Measurements from ENCODE around the gene RASGRP4.
"Not testable (repeated sequence)": the region's sequence is repeated elsewhere in the genome, so short reads cannot be mapped to it uniquely, and the experiment has no call there.

Gene RASGRP4

DNA sequence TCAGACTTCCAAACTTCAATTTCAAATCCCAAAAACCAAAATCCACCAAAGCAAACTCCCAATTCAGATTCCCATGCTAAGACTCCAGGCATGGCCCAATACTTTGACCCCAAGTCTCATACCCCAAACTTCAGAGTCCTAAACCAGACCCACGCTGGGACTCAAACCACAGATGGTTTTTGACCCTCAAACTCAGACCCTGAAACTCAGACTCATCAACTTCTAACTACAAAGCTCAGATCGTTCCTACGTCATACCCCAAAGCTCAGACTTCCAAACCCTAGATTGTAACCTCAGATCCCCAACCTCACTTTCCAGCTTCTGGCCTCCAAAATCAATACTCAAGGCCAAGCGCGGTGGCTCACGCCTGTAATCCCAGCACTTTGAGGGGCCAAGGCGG lies 19.3 kb upstream of the RASGRP4 start:
- no peak for DNase-seq

DNA sequence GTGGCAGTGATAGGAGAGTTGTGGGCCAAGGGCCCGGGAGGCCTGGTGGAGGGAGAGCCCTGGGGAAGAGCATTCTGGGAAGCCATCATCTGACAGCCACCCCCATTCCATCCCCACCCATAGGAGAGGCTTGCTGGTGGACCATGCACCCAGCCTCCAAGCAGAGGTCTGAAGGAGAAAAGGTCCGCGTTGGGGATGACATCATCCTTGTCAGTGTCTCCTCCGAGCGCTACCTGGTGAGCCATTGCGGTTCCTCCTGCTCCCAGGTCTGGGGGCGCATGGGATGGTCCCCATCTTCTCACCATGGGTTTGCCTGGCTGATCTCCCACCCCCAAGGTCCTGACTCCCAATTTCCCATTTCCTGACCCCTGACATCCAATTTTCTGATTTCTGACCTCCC lies 18.0 kb upstream of the RASGRP4 start:
- DNase-seq = no peak

DNA sequence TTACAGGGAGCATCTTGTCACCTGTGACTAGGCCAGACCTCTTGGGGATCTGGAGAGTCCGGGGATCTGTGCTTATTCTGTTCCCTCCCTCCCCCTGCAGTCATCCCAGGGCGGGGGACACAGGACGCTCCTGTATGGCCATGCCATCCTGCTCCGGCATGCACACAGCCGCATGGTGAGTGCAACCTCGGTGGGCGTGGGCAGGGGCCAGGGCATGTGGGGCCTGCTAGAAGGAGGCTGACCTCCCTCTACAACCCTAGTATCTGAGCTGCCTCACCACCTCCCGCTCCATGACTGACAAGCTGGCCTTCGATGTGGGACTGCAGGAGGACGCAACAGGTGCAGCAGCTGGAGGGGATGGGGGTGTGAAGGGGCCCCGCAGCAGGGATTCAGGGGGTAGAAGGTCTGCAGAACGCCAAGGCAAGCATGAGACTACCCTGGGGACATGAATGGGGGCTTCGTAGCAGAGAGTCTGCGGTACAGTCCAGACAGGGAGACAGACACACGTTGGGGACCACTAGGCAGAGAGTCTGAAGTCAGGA lies 17.5 kb upstream of the RASGRP4 start:
- no peak for DNase-seq

DNA sequence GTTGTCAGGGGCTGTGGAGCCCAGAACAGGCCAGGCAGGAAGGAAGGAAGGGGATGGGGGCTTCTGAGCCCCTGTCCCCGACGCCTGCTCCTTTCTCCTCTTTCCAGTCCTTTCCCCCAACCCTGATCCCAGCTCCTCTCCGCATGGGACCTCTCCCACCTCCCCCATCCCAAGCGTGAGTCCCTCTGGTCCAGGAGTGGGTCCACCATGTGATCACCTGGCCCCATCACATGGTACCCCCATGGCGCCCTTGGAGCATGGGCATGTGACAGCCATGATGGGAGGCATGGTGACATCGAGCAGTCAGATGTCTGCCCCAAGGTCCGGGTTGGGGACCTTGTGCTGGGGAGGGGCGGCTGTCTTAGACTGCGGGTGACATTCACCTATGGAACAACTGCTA lies 16.7 kb upstream of the RASGRP4 start:
- DNase-seq = no peak

DNA sequence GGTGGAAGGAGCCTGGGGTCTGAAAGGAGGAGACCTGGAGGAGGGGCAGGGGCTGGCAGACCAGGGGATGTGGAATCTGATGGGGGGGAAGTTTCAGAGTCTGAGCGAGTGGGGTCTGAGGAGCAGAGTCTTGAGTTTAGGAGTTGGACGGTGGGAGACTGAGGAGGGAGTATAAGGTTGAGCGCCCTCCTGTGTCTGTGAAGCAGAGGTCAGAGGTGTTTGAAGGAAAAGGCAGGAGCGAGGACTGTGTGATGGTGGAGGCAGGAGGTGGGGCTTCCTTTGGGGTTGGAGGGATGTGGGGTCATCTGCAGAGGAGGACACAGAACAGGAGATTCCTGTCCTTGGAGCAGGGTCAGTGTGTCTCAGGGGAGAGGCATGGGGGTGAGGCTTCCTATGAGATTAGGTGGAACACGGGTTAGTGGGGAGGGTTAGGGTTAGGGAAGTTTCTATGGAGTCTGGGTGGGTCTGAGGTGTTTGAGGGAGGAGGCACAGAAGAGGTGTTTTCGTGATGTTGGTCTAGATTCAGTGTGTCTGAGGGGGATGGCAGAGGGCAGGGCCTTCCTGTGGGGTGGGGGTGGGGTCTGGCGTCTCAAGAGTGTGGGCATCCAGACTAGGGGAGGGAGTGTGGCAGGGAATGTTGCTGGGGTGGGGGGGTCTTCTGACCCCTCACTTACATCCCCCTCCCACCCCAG lies 15.8 kb upstream of the RASGRP4 start:
- no peak for DNase-seq

DNA sequence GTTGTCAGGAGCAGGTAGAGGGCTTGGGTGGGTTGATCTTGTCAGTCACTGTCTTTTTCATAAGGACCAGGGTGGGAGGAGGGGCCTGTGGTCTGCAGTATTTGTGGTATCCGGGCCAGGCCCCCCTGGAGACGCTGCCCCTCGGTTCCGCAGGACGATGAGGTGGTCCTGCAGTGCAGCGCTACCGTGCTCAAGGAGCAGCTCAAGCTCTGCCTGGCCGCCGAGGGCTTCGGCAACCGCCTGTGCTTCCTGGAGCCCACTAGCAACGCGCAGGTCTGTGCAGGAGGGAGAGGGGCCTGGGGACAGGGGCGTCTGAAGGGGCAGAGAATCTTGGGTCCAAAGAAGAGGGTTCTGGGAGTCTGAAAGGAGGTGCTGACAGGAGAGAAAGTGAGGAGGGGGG lies 14.6 kb upstream of the RASGRP4 start:
- DNase-seq = no peak

DNA sequence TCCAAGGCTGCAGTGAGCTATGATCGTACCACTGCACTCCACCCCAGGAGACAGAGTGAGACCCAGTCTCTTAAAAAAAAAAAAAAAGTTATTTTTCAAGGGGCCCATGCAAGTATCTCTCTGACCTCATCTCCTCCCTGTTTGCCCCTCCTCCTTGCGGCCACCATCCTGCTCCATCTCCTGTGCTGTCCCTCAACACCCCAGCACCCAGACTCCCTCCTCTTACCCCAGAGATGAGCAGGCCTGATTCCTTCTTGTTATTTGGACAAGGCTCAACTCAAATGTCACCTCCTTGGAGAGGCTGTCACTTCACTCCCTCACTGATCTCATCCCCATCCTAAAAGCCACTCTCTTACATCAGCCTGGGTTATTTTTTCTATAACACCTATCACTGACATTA lies 11.9 kb upstream of the RASGRP4 start:
- DNase-seq = no peak

DNA sequence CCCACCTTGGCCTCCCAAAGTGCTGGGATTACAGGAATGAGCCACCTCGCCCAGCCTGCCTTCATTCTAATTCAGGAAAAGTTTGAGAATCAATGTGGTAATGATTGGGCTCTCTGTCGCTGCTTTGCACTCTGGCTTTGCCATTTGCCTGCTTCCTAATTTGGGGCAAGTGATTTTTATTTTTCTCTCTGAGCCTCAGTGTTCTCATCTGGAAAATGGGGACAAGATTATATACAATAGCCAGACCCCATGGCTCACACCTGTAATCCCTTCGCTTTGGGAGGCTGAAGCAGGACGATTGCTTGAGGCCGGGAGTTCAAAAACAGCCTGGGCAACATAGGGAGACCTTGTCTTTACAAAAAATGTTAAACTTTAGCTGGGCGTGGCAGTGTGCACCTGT lies 11.3 kb upstream of the RASGRP4 start:
- no peak for DNase-seq

DNA sequence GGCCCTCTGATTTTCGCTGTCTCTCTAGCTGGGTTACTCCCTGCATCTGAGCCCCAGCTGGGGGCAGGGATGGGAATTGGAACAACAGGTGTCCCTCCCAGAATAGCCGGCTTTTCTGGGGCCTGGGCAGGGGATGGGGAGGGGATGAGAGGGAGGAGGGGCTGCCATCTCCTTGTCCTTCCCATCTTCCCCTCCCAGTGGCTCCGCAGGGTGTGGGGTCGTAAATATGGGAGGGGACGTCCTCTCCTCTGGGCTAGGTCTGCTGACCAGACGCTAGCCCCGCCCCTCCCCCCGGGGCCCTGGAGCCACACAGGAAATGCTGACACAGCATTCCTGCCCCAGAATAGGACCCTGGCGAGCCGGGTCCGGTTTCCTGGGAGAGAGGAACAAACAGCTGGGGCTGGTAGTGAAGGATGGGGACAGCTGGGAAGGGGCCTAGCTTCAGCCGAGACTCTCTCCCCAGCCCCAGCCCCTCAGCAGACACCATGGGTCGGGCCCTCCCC lies 8.6 kb upstream of the RASGRP4 start:
- no peak for DNase-seq

DNA sequence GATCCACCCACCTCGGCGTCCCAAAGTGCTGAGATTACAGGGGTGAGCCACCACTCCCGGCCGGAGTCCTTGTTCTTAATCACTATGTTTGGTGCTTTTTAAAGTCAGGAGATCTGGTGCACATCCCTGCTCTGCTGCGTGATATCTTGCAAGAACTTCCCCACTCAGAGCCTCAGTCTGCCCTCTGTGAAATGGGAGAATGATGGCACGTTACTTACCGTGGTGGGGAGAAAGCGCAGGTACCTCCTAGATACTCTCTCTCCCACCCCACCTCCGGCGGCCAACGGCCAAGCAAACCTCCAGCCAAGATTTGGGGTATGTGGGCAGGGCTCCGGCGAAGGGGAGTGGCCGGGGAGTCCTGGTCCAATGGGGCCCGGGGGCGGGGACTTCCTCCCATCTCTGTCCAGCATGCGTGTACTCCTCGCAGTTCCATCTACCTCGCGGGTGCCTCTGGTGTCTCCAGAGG lies 7.3 kb upstream of the RASGRP4 start, which contains the start of gene RYR1:
Gene RYR1, plus strand, starts transcription at position 424 of the 466 bp plus-strand sequence. CDS start 139 bp downstream, outside the sequence.
- DNase-seq = peak; percentile 80

DNA sequence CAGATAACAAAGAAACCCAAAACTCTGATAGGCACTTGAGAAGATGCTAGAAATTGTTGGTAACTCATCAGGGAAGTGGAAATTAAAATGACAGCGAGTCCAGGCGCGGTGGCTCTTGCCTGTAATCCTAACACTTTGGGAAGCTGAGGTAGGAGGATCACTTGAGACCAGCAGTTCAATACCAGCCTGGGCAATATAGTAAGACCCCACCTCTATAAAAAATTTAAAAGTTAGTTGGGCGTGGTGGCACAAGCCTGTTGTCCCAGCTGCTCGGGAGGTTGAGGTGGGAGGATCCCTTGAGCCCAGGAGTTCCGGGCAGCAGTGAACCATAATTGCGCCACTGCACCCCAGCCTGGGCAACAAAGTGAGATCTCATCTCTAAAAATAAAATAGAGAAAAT lies 4.9 kb upstream of the RASGRP4 start:
- no peak for DNase-seq

DNA sequence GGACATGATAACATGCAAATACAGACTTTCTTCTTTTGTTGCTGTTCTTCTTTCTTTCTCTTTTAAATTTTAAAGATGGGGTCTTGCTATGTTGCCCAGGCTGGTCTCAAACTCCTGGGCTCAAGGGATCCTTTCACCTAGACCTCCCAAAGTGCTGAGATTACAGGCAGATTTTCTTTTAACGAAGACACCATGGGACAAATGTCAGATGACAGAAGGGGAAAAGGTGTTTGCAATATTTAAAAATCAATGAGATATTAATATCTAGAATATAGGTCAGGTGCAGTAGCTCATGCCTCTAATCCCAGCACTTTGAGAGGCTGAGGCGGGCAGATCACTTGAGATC lies 3.8 kb upstream of the RASGRP4 start:
- DNase-seq = no peak

DNA sequence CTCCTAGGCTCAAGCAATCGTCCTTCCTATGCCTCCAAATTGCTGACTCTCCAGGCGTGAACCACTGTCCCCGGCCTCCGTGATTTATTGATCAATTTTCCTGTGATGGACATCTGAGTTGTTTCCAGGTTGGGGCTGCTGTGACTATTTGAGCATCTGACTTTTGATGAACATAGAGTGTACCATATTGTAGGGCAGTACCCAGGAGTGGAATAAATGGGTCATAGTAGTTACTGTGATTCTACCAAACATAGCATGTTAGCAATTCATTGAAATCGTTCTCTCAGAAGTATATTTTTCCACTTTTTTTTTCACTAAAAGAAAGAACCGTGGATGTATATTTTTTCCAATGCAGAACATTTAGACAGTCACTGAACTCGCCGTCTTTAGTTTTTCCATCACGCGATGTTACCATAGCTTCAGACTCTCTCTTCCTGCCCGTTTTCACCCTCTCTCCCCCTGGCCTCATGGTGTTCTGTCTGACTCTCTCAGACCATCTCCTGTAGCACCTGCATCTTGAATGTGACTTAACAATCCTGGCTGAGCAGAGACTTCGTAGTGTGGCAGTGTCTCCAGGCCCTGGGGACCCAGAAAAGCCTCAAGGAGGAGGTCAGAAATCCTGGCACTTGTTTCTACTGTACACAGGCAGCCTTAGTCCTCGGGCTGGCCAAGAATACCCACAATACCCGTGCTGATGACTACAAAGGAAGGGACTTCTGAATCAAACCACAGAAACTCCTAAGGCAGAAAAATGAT lies 3.2 kb upstream of the RASGRP4 start:
- DNase-seq = no peak

DNA sequence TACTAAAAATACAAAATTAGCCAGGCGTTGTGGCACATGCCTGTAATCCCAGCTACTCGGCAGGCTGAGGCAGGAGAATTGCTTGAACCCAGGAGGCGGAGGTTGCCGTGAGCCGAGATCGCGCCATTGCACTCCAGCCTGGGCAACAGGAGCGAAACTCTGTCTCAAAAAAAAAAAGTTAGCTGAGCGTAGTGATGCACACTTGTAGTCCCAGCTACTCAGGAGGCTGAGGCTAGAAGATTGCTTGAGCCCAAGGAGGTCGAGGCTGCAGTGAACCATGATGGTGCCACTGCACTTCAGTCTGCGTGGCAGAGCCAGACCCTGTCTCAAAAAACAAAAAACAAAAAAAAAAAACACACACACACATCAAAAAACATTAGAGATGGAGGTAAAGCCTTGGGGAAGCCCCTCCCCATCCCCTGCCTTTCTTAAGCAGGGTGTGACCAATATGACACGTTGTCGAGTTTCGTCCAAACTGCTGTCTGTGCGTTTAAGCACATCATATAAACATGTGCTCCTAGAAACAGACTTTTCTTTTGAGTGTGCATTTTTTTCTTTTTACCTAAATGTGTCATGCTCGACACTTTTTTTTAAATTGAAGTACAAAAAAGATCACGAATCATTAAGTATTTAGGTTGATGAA lies 1.1 kb upstream of the RASGRP4 start:
- DNase-seq = not testable (repeated sequence)

DNA sequence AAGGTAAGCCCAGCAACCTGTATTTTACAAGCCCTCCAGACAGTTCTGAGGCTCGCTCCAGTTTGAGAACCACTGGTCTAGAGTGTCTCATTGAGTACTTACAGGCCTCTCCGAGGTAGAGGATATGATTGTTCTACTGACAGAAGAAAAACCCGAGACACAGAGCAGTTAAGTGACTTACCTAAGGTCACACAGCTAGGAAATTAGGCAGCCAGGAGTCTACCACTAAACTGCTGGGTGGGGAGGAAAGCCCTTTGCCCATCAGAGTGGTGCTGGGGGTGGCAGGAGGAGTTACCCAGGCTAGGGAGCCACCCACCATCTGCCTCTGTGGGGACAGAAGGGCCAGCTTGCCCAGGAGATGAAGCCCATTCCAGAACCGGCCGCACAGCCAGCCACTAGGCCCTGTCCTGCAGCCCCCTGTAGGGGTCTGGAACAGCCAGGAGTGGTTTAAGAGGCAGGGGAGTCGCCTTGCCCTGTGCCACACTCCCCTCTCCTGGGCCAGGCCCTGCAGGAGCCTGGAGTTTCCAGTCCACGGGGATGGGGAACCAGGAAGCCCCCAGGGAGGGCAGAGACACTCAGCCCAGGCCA lies 703 bp downstream of the RASGRP4 start:
- no peak for DNase-seq

DNA sequence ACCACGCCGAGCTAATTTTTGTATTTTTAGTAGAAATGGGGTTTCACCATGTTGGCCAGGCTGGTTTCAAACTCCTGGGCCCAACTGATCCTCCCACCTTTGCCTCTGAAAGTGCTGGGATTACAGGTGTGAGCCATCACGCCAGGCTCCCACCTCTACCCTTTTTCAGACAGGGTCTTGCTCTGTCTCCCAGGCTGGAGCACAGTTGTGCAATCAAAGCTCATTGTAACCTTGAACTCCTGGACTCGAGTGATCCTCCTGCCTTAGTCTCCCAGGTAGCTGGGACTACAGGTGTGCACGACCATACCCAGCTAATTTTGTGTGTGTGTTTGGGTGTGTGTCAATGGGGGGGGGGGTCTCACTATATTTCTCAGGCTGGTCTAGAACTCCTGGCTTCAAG lies 1.7 kb downstream of the RASGRP4 start:
- no peak for DNase-seq

DNA sequence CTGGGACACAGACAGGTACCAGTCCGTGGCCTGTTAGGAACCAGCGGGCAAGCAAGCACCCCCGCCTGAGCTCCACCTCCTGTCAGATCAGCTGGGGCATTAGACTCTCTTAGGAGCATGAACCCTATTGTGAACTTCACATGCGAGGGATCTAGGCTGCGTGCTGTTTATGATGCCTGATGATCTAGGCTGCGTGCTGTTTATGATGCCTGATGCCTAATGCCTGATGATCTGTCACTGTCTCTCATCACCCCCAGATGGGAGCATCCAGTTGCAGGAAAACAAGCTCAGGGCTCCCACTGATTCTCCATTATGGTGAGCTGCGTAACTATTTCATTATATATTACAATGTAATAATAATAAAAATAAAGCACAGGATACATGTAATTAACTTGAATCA lies 3.6 kb downstream of the RASGRP4 start:
- DNase-seq = no peak

DNA sequence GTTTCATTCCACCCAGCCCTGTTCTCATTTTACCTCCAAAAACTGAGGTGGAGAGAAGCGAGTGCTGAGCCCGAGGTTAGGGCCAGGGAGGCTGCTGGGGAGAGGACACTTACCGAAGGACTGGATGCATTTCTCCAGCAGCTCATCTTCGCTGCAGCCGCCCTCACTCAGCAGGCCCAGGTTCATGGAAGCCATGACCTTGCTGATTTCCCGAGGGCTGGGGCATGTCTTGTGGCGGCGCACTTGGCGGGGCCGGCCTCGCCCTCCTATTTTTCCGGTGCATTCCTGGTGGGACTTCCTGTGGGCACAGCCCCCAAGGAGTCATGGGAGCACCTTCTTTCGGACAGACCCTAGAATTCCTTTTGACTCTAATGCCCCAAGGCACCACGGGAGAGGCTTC lies 4.2 kb downstream of the RASGRP4 start:
- no peak for DNase-seq

DNA sequence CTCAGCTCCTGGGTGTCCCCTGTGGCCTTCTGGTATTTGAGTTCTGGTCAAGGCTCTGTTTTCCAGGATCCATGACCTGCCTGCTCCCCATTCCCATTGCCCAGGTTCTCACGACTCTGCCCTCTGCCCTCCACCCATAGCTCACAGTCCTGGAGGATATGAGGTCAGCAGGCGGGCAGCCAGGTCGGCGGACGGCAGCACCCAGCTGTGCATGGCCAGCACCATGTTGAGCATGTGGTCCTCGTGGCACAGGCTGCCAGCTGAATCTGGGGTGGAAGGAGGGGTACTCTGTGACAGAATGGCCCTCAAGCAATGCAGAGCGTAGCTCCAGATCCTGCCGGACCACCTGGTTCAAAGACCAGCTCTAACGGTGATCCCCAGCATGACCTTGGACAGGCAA lies 5.1 kb downstream of the RASGRP4 start:
- no peak for DNase-seq

DNA sequence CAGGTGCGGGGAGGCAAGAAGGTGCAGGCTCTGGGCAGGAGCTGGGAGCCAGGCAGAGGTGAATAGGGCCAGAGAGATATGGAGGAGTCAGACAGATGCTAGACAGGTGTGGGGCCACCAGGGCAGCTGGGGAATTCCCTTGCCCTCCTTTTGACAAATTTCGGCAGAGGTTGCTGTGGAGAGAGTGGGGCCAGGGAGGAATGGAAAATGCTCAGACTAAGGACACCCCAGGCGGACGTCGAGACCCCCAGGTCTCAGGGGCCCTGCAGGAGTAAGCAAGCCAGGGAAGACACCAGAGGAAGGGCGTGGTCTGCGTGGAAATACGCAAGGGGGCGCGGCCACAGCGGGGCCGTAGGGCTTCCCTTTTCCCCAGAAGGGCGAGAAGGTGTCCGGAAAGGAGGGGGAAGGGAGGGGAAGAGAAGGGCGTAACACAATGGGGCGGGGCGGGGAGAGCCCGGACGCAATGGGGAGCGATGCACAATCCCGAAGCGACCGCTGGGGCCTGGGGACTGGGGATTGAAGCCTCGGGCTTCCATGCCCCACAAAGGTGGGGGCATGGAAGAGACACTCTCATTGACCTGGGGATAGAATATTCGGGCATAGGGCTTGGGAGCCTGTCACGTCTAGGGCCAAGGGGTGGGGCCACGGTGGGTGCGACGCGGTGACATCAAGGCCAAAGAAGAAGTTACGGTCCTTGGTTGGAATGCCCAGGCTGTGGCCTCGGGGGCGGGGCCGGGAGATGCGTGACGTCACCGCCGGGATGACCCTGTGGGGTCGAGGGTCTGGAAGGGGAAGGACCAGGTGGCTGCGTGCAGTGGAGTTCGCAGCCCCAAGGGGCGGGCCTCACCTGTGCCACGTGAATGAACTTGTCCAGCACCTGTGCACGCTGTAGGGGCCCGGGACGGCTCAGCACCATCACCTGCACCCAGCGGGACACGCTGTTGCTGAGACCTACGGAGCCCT lies 8.2 kb downstream of the RASGRP4 start:
- DNase-seq = peak; percentile 79

DNA sequence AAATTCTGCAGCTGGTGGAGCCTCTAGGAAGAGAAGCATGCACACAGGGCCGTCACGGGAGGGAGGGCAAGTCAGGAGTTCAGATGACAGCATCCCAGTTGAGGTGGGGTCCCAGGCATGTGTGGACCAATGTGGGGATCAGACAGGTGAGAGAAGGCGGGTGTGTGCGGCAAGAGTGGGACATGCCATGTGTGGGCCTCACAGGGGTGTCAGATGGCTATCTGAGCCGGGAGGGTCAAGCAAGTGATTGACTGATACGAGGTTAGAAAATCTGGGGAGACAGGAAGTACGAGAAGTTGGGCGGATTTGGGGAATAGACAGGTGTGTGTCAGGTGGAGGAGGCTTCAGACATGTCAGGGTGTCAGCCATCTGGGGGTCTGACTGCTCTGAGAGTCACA lies 8.9 kb downstream of the RASGRP4 start:
- no peak for DNase-seq

DNA sequence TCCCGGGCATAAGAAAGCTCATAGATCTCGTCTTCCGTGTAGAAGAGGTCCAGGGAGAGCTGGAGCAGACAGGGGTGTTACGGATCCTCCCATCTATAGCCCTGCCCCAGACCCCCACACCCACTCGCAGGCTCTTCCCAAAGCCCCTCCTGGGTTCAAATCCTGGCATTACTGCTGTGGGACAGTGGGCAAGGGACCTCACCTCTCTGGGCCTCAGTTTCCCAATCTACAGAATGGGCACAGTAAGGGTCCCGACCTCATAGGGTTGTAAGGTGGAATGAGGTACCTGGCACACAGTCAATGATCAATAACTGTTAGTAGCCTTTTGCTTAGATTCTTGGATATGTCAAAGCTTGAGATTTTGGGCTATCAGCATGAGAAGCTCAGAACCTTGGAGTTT lies 12.6 kb downstream of the RASGRP4 start:
- DNase-seq = no peak

Data from activated CD8-positive, alpha-beta memory T cell treated with anti-CD3 and anti-CD28 coated beads, Interleukin-2, amount 50 U/mL, for 48 hours (primary cell).